Kidney tubule cell (primary cell): Measurements from ENCODE around the gene APOA5.
"Not testable (repeated sequence)": the region's sequence is repeated elsewhere in the genome, so short reads cannot be mapped to it uniquely, and the experiment has no call there.

ENCODE experiments used
- DNase-seq: peaks from one replicate; pipeline ENCODE4 v3.0.0-alpha.2; 2018; ENCODE audit warnings: low spot score

APOA5 gene

GRCh38 chr11:116827461-116827860, 35.8 kb upstream of the APOA5 start:
- DNase-seq = no peak

- DNase-seq = no peak
Measured at GRCh38 chr11:116826751-116827431, 35.2 kb upstream of the APOA5 start.

- DNase-seq = no peak
Measured at GRCh38 chr11:116825854-116826750, 34.4 kb upstream of the APOA5 start.

GRCh38 chr11:116825434-116825833, 33.8 kb upstream of the APOA5 start:
- DNase-seq = no peak

- DNase-seq = no peak
Measured at GRCh38 chr11:116823031-116823843, 31.6 kb upstream of the APOA5 start, which contains the start of gene APOA4. Gene APOA4 (minus strand): TSS chr11:116823304. CDS start chr11:116823191, 113 bp downstream.

GRCh38 chr11:116822575-116822974, 30.9 kb upstream of the APOA5 start:
- no peak for DNase-seq

- no peak for DNase-seq
Measured at GRCh38 chr11:116821050-116821918, 29.6 kb upstream of the APOA5 start.

GRCh38 chr11:116819049-116819448, 27.4 kb upstream of the APOA5 start:
- no peak for DNase-seq

- no peak for DNase-seq
Measured at GRCh38 chr11:116814502-116814901, 22.8 kb upstream of the APOA5 start.

GRCh38 chr11:116813781-116814471, 22.2 kb upstream of the APOA5 start:
- no peak for DNase-seq

- DNase-seq = no peak
Measured at GRCh38 chr11:116813170-116813569, 21.5 kb upstream of the APOA5 start.

- DNase-seq = no peak
Measured at GRCh38 chr11:116812109-116812508, 20.4 kb upstream of the APOA5 start.

GRCh38 chr11:116811194-116811593, 19.5 kb upstream of the APOA5 start:
- no peak for DNase-seq

- DNase-seq = no peak
Measured at GRCh38 chr11:116808262-116809175, 16.8 kb upstream of the APOA5 start.

- no peak for DNase-seq
Measured at GRCh38 chr11:116807601-116808261, 16.1 kb upstream of the APOA5 start.

GRCh38 chr11:116804001-116804400, 12.3 kb upstream of the APOA5 start:
- DNase-seq = no peak

GRCh38 chr11:116801662-116802061, 10.0 kb upstream of the APOA5 start:
- not testable (repeated sequence) for DNase-seq

- no peak for DNase-seq
Measured at GRCh38 chr11:116800610-116801009, 8.9 kb upstream of the APOA5 start.

- DNase-seq = no peak
Measured at GRCh38 chr11:116798368-116798767, 6.7 kb upstream of the APOA5 start.
